ENCODE measurements around the gene NUCKS1. TPM values are rescaled to one million over a fixed set of nuclear protein-coding genes. Genes with fewer than 3 reads are reported as not detected.

The NUCKS1 gene
- total RNA-seq, 1 donor from 2014 or later = 700 TPM

DNA sequence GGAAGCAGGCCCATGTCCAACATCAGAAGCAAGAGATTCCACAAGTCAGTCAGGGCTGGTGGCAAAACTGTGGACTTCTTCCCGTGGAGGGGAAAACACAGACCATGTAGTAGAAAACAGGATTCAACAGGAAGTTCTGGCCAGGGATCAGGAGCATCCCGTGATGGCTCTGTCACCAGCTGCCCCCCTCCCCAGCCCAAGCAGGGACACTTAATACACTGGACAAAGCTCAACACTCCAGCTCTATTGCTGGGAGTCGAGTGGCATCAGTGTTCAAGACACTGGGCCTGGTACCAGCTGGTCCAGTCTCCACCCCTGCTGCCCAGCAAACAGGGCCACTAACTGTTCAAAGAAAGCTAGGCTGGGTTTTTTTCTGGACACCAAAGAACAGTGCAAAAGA, 73.4 kb downstream of the NUCKS1 start:
- H3K9ac ChIP-seq = no peak overlapping the region
- Mint-ChIP-seq H3K9me3 (no peaks in the 10 kb centered on the region), H3K4me1 (peaks cover 76% of the 10 kb centered on the region), H3K36me3 (no peaks in the 10 kb centered on the region), H3K4me3 (no peak overlapping the region), H3K27me3 (ENCODE audit: insufficient read depth, low read depth) (peaks cover 9% of the 10 kb centered on the region), H3K27ac (no peak overlapping the region)
- no peak overlapping the region for H3K27ac ChIP-seq
- H2AFZ ChIP-seq (replicated peaks) = no peak overlapping the region
- DNase-seq (ENCODE audit: low spot score) = no peak
- H3K4me2 ChIP-seq = no peak overlapping the region
- TF ChIP-seq EZH2phosphoT487 (IDR thresholded peaks at IDR 0.05) = no peak
- TF ChIP-seq, protein P1, sequence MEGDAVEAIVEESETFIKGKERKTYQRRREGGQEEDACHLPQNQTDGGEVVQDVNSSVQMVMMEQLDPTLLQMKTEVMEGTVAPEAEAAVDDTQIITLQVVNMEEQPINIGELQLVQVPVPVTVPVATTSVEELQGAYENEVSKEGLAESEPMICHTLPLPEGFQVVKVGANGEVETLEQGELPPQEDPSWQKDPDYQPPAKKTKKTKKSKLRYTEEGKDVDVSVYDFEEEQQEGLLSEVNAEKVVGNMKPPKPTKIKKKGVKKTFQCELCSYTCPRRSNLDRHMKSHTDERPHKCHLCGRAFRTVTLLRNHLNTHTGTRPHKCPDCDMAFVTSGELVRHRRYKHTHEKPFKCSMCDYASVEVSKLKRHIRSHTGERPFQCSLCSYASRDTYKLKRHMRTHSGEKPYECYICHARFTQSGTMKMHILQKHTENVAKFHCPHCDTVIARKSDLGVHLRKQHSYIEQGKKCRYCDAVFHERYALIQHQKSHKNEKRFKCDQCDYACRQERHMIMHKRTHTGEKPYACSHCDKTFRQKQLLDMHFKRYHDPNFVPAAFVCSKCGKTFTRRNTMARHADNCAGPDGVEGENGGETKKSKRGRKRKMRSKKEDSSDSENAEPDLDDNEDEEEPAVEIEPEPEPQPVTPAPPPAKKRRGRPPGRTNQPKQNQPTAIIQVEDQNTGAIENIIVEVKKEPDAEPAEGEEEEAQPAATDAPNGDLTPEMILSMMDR (IDR thresholded peaks at IDR 0.05) = no peak
- TF ChIP-seq EZH2 (IDR thresholded peaks at IDR 0.05) = no peak
- peaks cover 18% of the 10 kb centered on the region for H3K27me3 ChIP-seq
- H3K9me3 ChIP-seq (ENCODE audit: low read depth) = no peaks in the 10 kb centered on the region
- no peaks in the 10 kb centered on the region for H3K36me3 ChIP-seq
- H3K79me2 ChIP-seq (ENCODE audit: low read depth) = peaks cover 33% of the 10 kb centered on the region
- H3K4me3 ChIP-seq = no peak overlapping the region
- peaks cover 41% of the 10 kb centered on the region for H3K4me1 ChIP-seq
- peaks cover 35% of the 10 kb centered on the region for H4K20me1 ChIP-seq (ENCODE audit: low read depth)
- peaks cover 50% of the 10 kb centered on the region for H3F3A ChIP-seq (ENCODE audit: low read depth)

GRCh38 chr1:205676002-205676401, 74.0 kb downstream of the NUCKS1 start:
- Histone ChIP-seq H3K27me3 (peaks cover 15% of the 10 kb centered on the region), H3K36me3 (no peaks in the 10 kb centered on the region), H3K4me1 (peaks cover 41% of the 10 kb centered on the region), H3K9ac (no peak overlapping the region), H3K27ac (no peak overlapping the region), H3K4me3 (no peak overlapping the region), H3K9me3 (ENCODE audit: low read depth) (no peaks in the 10 kb centered on the region), H2AFZ (replicated peaks) (no peak overlapping the region), H3K79me2 (ENCODE audit: low read depth) (peaks cover 33% of the 10 kb centered on the region), H3K4me2 (no peak overlapping the region), H3F3A (ENCODE audit: low read depth) (peaks cover 49% of the 10 kb centered on the region), H4K20me1 (ENCODE audit: low read depth) (peaks cover 40% of the 10 kb centered on the region)
- Mint-ChIP-seq H3K4me3 (no peak overlapping the region), H3K27me3 (ENCODE audit: insufficient read depth, low read depth) (peaks cover 7% of the 10 kb centered on the region), H3K9me3 (no peaks in the 10 kb centered on the region), H3K27ac (no peak overlapping the region), H3K4me1 (peaks cover 76% of the 10 kb centered on the region), H3K36me3 (no peaks in the 10 kb centered on the region)
- TF ChIP-seq EZH2phosphoT487 (IDR thresholded peaks at IDR 0.05) (no peak), EZH2 (IDR thresholded peaks at IDR 0.05) (no peak)
- TF ChIP-seq, protein P1 (IDR thresholded peaks at IDR 0.05) = no peak
- DNase-seq (ENCODE audit: low spot score) = no peak

DNA sequence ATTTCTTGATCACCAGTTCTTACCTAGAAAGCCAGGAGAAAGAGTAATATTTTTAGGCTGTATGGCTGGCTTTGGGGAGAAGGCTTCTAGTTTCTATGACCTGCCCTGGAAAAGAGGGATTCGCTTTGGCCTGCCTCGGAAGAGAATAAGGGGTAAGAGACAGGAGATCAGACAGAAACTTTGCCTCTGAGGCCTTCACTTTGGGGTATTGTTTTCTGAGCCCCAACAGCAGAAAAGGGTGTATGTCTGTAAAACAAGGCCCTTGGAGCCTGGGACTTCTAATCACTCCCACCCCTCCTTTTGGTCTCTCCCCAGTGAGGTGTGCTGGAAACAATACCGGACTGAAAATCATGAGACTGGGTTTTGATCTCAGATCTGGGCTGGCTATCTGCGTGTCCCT, 74.7 kb downstream of the NUCKS1 start:
- no peak for DNase-seq (ENCODE audit: low spot score)
- no peaks in the 10 kb centered on the region for H3K9me3 Mint-ChIP-seq
- peaks cover 79% of the 10 kb centered on the region for H3K4me1 Mint-ChIP-seq
- H2AFZ ChIP-seq (replicated peaks) = no peak overlapping the region
- H3K9ac ChIP-seq = no peak overlapping the region
- no peak overlapping the region for H3K27ac Mint-ChIP-seq
- H3K36me3 ChIP-seq = no peaks in the 10 kb centered on the region
- peaks cover 50% of the 10 kb centered on the region for H3F3A ChIP-seq (ENCODE audit: low read depth)
- H3K4me1 ChIP-seq = peaks cover 38% of the 10 kb centered on the region
- H3K4me3 Mint-ChIP-seq = no peak overlapping the region
- H3K9me3 ChIP-seq (ENCODE audit: low read depth) = no peaks in the 10 kb centered on the region
- H3K4me3 ChIP-seq = no peak overlapping the region
- H3K4me2 ChIP-seq = no peak overlapping the region
- peaks cover 10% of the 10 kb centered on the region for H3K27me3 ChIP-seq
- peaks cover 41% of the 10 kb centered on the region for H4K20me1 ChIP-seq (ENCODE audit: low read depth)
- H3K27ac ChIP-seq = no peak overlapping the region
- H3K27me3 Mint-ChIP-seq (ENCODE audit: insufficient read depth, low read depth) = peaks cover 7% of the 10 kb centered on the region
- H3K36me3 Mint-ChIP-seq = no peaks in the 10 kb centered on the region
- TF ChIP-seq, protein P1 (IDR thresholded peaks at IDR 0.05) = no peak
- no peak for TF ChIP-seq EZH2 (IDR thresholded peaks at IDR 0.05)
- TF ChIP-seq EZH2phosphoT487 (IDR thresholded peaks at IDR 0.05) = no peak
- H3K79me2 ChIP-seq (ENCODE audit: low read depth) = peaks cover 33% of the 10 kb centered on the region
